ENCODE data around the gene ENAH. TPM values are rescaled to one million over a fixed set of nuclear protein-coding genes. Genes with fewer than 3 reads are reported as not detected.

ENAH gene
- total RNA-seq, 2 donors from 2014 or later, result 50.5 to 59.5 TPM

- Histone ChIP-seq H3K4me1 (peaks cover 0 to 36% of the 10 kb centered on the region in 2 donors), H3K9me3 (no peaks in the 10 kb centered on the region), H3K4me3 (no peak overlapping the region), H3K36me3 (no peaks in the 10 kb centered on the region), H3K27me3 (no peaks in the 10 kb centered on the region), H3K27ac (peak overlapping the region in 1 of 2 donors; percentile 70)
- DNase-seq (ENCODE audit: low spot score), result no peak
- TF ChIP-seq CTCF (IDR thresholded peaks at IDR 0.05), result no peak
Measured at GRCh38 chr1:225466848-225467192, 186.1 kb downstream of the ENAH start.

DNA sequence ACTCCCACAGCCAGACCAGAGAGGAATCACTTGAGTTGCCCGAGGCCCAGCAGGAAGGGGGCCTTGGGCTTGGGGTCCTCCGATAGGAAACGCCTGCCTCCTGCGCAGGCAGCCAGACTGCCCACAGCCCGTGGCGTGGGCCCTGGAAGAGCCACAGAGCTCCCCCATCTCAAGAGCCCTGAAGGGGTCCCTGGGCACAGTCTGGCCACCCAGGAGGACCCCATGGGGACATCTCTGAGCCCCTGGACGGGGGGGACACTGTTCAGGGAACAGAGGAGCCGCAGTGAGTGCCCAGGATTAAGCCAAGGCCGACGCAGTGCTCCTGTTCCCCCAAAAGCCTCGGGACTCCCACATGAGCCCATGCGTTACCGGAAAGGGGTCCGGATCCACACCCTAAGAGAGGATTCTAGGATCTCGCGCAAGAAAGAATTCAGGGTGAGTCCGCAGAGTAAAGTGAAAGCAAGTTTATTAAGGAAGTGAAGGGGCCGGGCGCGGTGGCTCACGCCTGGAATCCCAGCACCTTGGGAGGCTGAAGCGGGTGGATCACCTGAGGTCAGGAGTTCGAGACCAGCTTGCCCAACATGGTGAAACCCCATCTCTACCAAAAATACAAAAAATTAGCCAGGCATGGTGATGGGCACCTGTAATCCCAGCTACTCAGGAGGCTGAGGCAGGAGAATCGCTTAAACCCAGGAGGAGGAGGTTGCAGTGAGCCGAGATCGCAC lies 187.0 kb downstream of the ENAH start:
- Histone ChIP-seq H3K9me3 (no peaks in the 10 kb centered on the region), H3K4me1 (peaks cover 0 to 37% of the 10 kb centered on the region in 2 donors), H3K36me3 (no peaks in the 10 kb centered on the region), H3K27me3 (no peaks in the 10 kb centered on the region), H3K27ac (no peak overlapping the region), H3K4me3 (no peak overlapping the region)
- no peak for TF ChIP-seq CTCF (IDR thresholded peaks at IDR 0.05)
- DNase-seq (ENCODE audit: low spot score), result no peak

GRCh38 chr1:225464851-225465792 lies 187.8 kb downstream of the ENAH start:
- Histone ChIP-seq H3K9me3 (no peaks in the 10 kb centered on the region), H3K4me3 (no peak overlapping the region), H3K36me3 (no peaks in the 10 kb centered on the region), H3K27ac (no peak overlapping the region), H3K4me1 (peaks cover 0 to 44% of the 10 kb centered on the region in 2 donors), H3K27me3 (no peaks in the 10 kb centered on the region)
- TF ChIP-seq CTCF (IDR thresholded peaks at IDR 0.05), result no peak
- DNase-seq (ENCODE audit: low spot score), result no peak

GRCh38 chr1:225462714-225463574 lies 190.0 kb downstream of the ENAH start:
- TF ChIP-seq CTCF (IDR thresholded peaks at IDR 0.05), result no peak
- H3K4me3 ChIP-seq, result no peak overlapping the region
- H3K27me3 ChIP-seq, result no peaks in the 10 kb centered on the region
- H3K27ac ChIP-seq, result no peak overlapping the region
- H3K4me1 ChIP-seq, result peaks cover 0 to 40% of the 10 kb centered on the region in 2 donors
- no peak for DNase-seq (ENCODE audit: low spot score)
- no peaks in the 10 kb centered on the region for H3K9me3 ChIP-seq
- no peaks in the 10 kb centered on the region for H3K36me3 ChIP-seq

DNA sequence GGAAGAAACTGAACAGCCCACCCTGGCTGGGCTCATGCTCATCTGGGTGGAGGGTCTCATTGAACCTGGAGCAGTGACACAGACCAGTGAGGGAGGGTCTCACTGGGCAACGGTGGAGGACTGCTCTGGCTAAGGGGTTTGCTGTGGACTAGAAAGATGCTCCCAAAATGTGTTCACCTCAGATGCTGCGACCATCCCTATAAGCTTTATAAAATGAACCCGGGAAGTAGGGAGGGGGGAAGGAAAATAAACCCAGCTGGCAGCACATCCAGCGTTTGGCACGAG lies 190.6 kb downstream of the ENAH start:
- TF ChIP-seq CTCF (IDR thresholded peaks at IDR 0.05), result no peak
- Histone ChIP-seq H3K4me1 (peaks cover 0 to 36% of the 10 kb centered on the region in 2 donors), H3K27me3 (no peaks in the 10 kb centered on the region), H3K36me3 (no peaks in the 10 kb centered on the region), H3K4me3 (no peak overlapping the region), H3K9me3 (no peaks in the 10 kb centered on the region), H3K27ac (no peak overlapping the region)
- DNase-seq (ENCODE audit: low spot score), result no peak
